AG09309 (cell line): ENCODE data around the gene MAPRE2.
A peak's percentile ranks its signal among the peaks of the same experiment; 100 is the strongest.

Experiments
- DNase-seq: peaks from one replicate; pipeline ENCODE4 v3.0.0-alpha.2; 2010; ENCODE audit warnings: low read depth
- H3K4me3 ChIP-seq: 2 replicates; pipeline ENCODE4 v1.5.1; 2011; ENCODE audit warnings: mild to moderate bottlenecking, low read depth, low read length, moderate library complexity; ENCODE audit not compliant: control insufficient read depth
- TF ChIP-seq, protein P1 (sequence below): IDR thresholded peaks from 2 replicates; pipeline ENCODE4 v1.5.1; 2011; ENCODE audit warnings: mild to moderate bottlenecking, low read depth, low read length, inconsistent platforms; ENCODE audit not compliant: insufficient read depth, control insufficient read depth; ENCODE audit errors: missing control alignments

Gene MAPRE2

GRCh38 chr18:35022426-35023001 lies 18.7 kb upstream of the MAPRE2 start:
- DNase-seq = no peak
- TF ChIP-seq, protein P1, sequence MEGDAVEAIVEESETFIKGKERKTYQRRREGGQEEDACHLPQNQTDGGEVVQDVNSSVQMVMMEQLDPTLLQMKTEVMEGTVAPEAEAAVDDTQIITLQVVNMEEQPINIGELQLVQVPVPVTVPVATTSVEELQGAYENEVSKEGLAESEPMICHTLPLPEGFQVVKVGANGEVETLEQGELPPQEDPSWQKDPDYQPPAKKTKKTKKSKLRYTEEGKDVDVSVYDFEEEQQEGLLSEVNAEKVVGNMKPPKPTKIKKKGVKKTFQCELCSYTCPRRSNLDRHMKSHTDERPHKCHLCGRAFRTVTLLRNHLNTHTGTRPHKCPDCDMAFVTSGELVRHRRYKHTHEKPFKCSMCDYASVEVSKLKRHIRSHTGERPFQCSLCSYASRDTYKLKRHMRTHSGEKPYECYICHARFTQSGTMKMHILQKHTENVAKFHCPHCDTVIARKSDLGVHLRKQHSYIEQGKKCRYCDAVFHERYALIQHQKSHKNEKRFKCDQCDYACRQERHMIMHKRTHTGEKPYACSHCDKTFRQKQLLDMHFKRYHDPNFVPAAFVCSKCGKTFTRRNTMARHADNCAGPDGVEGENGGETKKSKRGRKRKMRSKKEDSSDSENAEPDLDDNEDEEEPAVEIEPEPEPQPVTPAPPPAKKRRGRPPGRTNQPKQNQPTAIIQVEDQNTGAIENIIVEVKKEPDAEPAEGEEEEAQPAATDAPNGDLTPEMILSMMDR = no peak
- no peak overlapping the region for H3K4me3 ChIP-seq

DNA sequence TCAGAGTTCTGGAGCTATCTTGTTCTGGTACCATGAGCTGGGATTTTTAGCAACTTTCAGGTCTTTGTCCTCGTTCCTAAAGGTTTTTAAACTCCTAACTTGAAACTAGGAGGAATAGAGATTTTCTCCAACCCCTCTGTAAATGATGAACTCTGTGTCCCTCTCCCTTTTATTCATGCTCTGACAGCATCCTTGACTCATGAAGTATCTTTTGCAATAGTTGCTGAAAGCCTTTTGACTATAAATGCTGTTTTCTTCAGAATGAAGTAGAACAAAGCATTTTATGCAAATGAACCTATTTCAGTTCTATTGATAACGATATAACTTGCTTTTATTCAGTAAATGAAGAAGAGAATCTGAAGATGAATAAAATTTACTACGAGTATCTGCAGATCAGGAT lies 17.0 kb upstream of the MAPRE2 start:
- no peak overlapping the region for H3K4me3 ChIP-seq
- TF ChIP-seq, protein P1 = no peak
- DNase-seq = no peak

GRCh38 chr18:35024965-35025364 lies 16.2 kb upstream of the MAPRE2 start:
- TF ChIP-seq, protein P1 = no peak
- DNase-seq = peak; percentile 86
- H3K4me3 ChIP-seq = no peak overlapping the region

- TF ChIP-seq, protein P1 = no peak
- DNase-seq = no peak
- no peak overlapping the region for H3K4me3 ChIP-seq
Observed at GRCh38 chr18:35026407-35027061, 14.7 kb upstream of the MAPRE2 start.

DNA sequence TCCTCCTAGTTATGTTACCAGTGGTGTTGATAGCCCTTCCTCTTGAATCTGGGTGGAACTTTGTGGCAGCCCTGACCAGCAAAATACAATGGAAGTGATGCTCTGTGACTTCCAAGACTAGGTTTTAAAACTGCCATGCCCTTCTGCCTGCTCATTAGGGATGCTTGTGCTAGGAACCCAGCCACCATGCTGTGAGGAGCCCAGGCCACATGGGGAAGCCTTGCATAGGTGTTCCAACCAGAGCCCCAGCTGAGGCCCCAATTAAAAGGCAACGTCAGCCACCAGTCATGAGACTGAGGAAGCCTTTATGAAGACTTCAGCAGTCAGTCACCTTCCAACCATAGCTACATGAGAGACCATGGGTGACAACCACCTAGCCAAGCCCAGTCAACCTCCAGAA lies 14.0 kb upstream of the MAPRE2 start:
- H3K4me3 ChIP-seq = no peak overlapping the region
- TF ChIP-seq, protein P1 = no peak
- DNase-seq = no peak

DNA sequence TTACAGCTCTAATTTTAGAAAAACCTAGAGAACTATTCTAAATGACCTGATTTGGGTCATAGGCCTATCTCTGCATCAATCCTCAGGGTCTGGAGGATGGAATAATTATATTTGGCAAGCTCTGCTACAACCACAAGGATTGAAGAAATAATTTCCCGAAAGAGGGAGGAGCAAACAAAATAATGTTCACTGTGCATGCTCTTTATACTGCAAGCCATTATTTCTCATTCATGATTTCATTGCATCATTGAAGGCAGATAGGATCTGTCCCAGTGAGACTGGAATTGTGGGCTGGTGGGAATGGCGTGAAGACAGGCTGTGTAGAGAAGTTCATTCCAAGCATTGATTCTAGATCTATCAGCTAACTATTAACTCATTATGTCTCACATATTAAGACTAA lies 12.7 kb upstream of the MAPRE2 start:
- TF ChIP-seq, protein P1 = no peak
- DNase-seq = no peak
- no peak overlapping the region for H3K4me3 ChIP-seq
